HCT116 (cell line): ENCODE results near the gene GIT2. TPM values are rescaled to one million over a fixed set of nuclear protein-coding genes. Genes with fewer than 3 reads are reported as not detected.

Experiments used
- ATAC-seq: fragments of 200-7000 bp; cut with Tn5 transposase; 2 replicates; pipeline ENCODE4 v1.9.1; 2020; ENCODE audit warnings: mild to moderate bottlenecking, moderate library complexity
- BruUV-seq: library from RNA; stranded (reverse); fragments of 400-500 nt; replicated peaks from 2 replicates; lab custom pipeline; 2021; lab: Mats Ljungman, UMichigan
- CTCF ChIA-PET: fragments of 300-600 bp; sonication (Branson Sonifier 250); formaldehyde crosslinking; loops from one replicate; lab custom pipeline; 2021; ENCODE audit warnings: antibody characterized with exemption; lab: Charles Lee
- POLR2A ChIA-PET: fragments of 300-600, 350-600 bp; sonication (Branson Sonifier 250); formaldehyde crosslinking; loops from one replicate; lab custom pipeline; 2021; ENCODE audit warnings: antibody characterized with exemption; lab: Charles Lee
- RAD21 ChIA-PET, 2 experiments: fragments of 300-600 bp; sonication (Branson Sonifier 250); formaldehyde crosslinking; loops; one replicate each; lab custom pipeline; 2023; ENCODE audit warnings: low total read pairs in 2 of 2; ENCODE audit not compliant: uncharacterized antibody in 2 of 2, unreplicated experiment in 2 of 2, low non-redundant PET in 1 of 2; lab: Charles Lee
- DNase-seq: peaks from one replicate; pipeline ENCODE4 v3.0.0-alpha.2; 2010; ENCODE audit warnings: low read depth, low spot score
- H2AFZ ChIP-seq: fragments of 200-600 bp; shearing (Covaris generic), sonication (generic); 2 replicates; pipeline ENCODE4 v1.6.1; 2017; ENCODE audit warnings: low read depth, mixed run types, mixed read lengths, antibody characterized with exemption, low read length; ENCODE audit not compliant: poor library complexity, severe bottlenecking
- H3K27ac ChIP-seq: 2 replicates; pipeline ENCODE4 v1.5.1; 2012; ENCODE audit warnings: low read depth, low read length
- H3K27me3 ChIP-seq: fragments of 200-600 bp; sonication (generic); 2 replicates; pipeline ENCODE4 v1.6.1; 2016; ENCODE audit warnings: mixed run types, low read length, mixed read lengths; ENCODE audit not compliant: insufficient read depth
- H3K36me3 ChIP-seq, 2 experiments: fragments of 200-500 bp in 1 of 2; fragments of 200-600 bp in 1 of 2; sonication (Bioruptor generic) in 1 of 2; sonication (generic) in 1 of 2; 2 replicates each; pipeline versions ENCODE4 v1.5.1 to v1.6.1; 2014 to 2016; ENCODE audit warnings: low read length in 2 of 2, inconsistent platforms in 1 of 2, mixed read lengths in 1 of 2, mixed run types in 1 of 2; ENCODE audit not compliant: insufficient read depth in 2 of 2, control insufficient read depth in 1 of 2
- H3K4me1 ChIP-seq, 2 experiments: fragments of 200-600 bp in 1 of 2; sonication (generic) in 1 of 2; 2 replicates each; pipeline versions ENCODE4 v1.5.1 to v1.6.1; 2012 to 2017; ENCODE audit warnings: low read length in 2 of 2, inconsistent platforms in 1 of 2, mild to moderate bottlenecking in 1 of 2, mixed read lengths in 1 of 2, mixed run types in 1 of 2, moderate library complexity in 1 of 2; ENCODE audit not compliant: insufficient read depth in 2 of 2, control insufficient read depth in 1 of 2
- H3K4me2 ChIP-seq: fragments of 200-600 bp; sonication (generic); 2 replicates; pipeline ENCODE4 v1.6.1; 2017; ENCODE audit warnings: mixed run types, low read length, mixed read lengths
- H3K4me3 ChIP-seq, 2 experiments: fragments of 200-600 bp in 1 of 2; sonication (generic) in 1 of 2; replicated peaks in 1 of 2; 2 replicates each; pipeline ENCODE4 v1.5.1; 2011 to 2016; ENCODE audit warnings: low read length in 2 of 2, control low read depth in 1 of 2, low read depth in 1 of 2, mild to moderate bottlenecking in 1 of 2, mixed read lengths in 1 of 2, mixed run types in 1 of 2
- H3K79me2 ChIP-seq: fragments of 200-600 bp; sonication (generic); 2 replicates; pipeline ENCODE4 v1.6.1; 2017; ENCODE audit warnings: mild to moderate bottlenecking, mixed run types, low read length, moderate library complexity, mixed read lengths; ENCODE audit not compliant: insufficient read depth
- H3K9ac ChIP-seq: fragments of 200-600 bp; sonication (generic); 2 replicates; pipeline ENCODE4 v1.6.1; 2016; ENCODE audit warnings: low read length, mixed read lengths
- H3K9me2 ChIP-seq: fragments of 200-600 bp; sonication (generic), shearing (Covaris generic); 2 replicates; pipeline ENCODE4 v1.6.1; 2017; ENCODE audit warnings: mixed run types, mild to moderate bottlenecking, moderate library complexity; ENCODE audit not compliant: insufficient read depth
- H3K9me3 ChIP-seq, 2 experiments: fragments of 200-500 bp in 1 of 2; fragments of 200-600 bp in 1 of 2; sonication (Bioruptor generic) in 1 of 2; sonication (generic) in 1 of 2; 2 replicates each; pipeline ENCODE4 v1.6.1; 2014 to 2017; ENCODE audit warnings: low read length in 2 of 2, mixed read lengths in 2 of 2, inconsistent platforms in 1 of 2, low read depth in 1 of 2, mild to moderate bottlenecking in 1 of 2, mixed run types in 1 of 2, moderate library complexity in 1 of 2; ENCODE audit not compliant: control insufficient read depth in 1 of 2, insufficient read depth in 1 of 2
- H4K20me1 ChIP-seq: fragments of 200-600 bp; sonication (generic), shearing (Covaris generic); 2 replicates; pipeline ENCODE4 v1.6.1; 2017; ENCODE audit warnings: mixed run types, mild to moderate bottlenecking, moderate library complexity; ENCODE audit not compliant: insufficient read depth
- ATF3 ChIP-seq: IDR thresholded peaks from 2 replicates; pipeline ENCODE4 v1.6.1; 2012
- CEBPB ChIP-seq: IDR thresholded peaks from 2 replicates; pipeline ENCODE4 v1.6.1; 2012; ENCODE audit warnings: low read depth
- CTCF ChIP-seq, 3 experiments: fragments of 200-600 bp in 1 of 3; sonication (generic) in 1 of 3; IDR thresholded peaks in 2 of 3; conservative IDR thresholded peaks in 1 of 3; 2 replicates each; pipeline ENCODE4 v1.5.1; 2012 to 2017; ENCODE audit warnings: low read depth in 2 of 3, low read length in 2 of 3, antibody characterized with exemption in 1 of 3, borderline replicate concordance in 1 of 3, control low read depth in 1 of 3, mild to moderate bottlenecking in 1 of 3, mixed read lengths in 1 of 3, mixed run types in 1 of 3, moderate library complexity in 1 of 3; ENCODE audit not compliant: insufficient read depth in 1 of 3
- ELF1 ChIP-seq: IDR thresholded peaks from 2 replicates; pipeline ENCODE4 v1.6.1; 2012; ENCODE audit warnings: low read depth, borderline replicate concordance
- EZH2phosphoT487 ChIP-seq: fragments of 200-600 bp; IDR thresholded peaks from 2 replicates; pipeline ENCODE4 v1.6.1; 2018; ENCODE audit warnings: antibody characterized with exemption, borderline replicate concordance
- JUND ChIP-seq: IDR thresholded peaks from 2 replicates; pipeline ENCODE4 v1.6.1; 2012
- POLR2AphosphoS5 ChIP-seq: IDR thresholded peaks from 2 replicates; pipeline ENCODE4 v1.6.1; 2011; ENCODE audit warnings: mild to moderate bottlenecking, low read depth, low read length, moderate library complexity
- RAD21 ChIP-seq: IDR thresholded peaks from 2 replicates; pipeline ENCODE4 v1.6.1; 2012; ENCODE audit warnings: low read depth, mild to moderate bottlenecking
- SIN3A ChIP-seq: IDR thresholded peaks from 2 replicates; pipeline ENCODE4 v1.6.1; 2012; ENCODE audit warnings: low read depth
- SP1 ChIP-seq: IDR thresholded peaks from 2 replicates; pipeline ENCODE4 v1.6.1; 2012; ENCODE audit warnings: low read depth
- SRF ChIP-seq: IDR thresholded peaks from 2 replicates; pipeline ENCODE4 v1.6.1; 2012; ENCODE audit warnings: low read depth
- TCF7L2 ChIP-seq: IDR thresholded peaks from 2 replicates; pipeline ENCODE4 v1.7.0; 2011; ENCODE audit warnings: borderline replicate concordance, inconsistent platforms; ENCODE audit not compliant: insufficient read depth, insufficient read length; ENCODE audit errors: extremely low read depth
- ZFX ChIP-seq: fragments of 450-650 bp; IDR thresholded peaks from 2 replicates; pipeline ENCODE4 v1.6.1; 2017
- ZNF274 ChIP-seq: fragments of 200-500 bp; sonication (Bioruptor generic); IDR thresholded peaks from 2 replicates; pipeline ENCODE4 v1.6.1; 2014; ENCODE audit warnings: mild to moderate bottlenecking, low read depth, low read length, inconsistent platforms
- intact Hi-C: fragments of 100-400 bp; cut with micrococcal nuclease; formaldehyde crosslinking; loops from 2 replicates; pipeline ENCODE4 v1.10.0; 2022
- total RNA-seq: library from RNA; stranded (reverse); gene quantifications from one replicate; pipeline ENCODE4 v1.2.1, GENCODE V29; 2021; ENCODE audit not compliant: unreplicated experiment

The GIT2 gene
- total RNA-seq, 1 experiment from 2014 or later, result 21.5 TPM

DNA sequence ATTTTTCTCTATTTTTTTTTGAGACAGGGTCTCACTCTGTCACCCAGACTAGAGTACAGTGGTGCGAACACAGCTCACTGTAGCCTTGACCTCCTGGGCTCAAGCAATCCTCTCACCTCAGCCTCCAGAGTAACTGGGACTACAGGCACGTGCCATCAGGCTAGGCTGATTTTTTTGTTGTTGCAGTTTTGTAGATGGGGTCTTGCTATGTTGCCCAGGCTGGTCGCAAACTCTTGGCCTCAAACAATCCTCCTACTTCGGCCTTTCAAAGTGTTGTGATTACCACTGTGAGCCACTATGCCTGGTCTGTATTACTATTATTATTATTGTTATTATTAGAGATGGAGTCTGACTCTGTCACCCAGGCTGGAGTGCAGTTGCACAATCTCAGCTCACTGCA, 23.3 kb downstream of the GIT2 start:
- ChIA-PET POLR2A (no interaction called here), RAD21 (no interaction called here), CTCF (no interaction called here)
- Histone ChIP-seq H4K20me1 (no peaks in the 10 kb centered on the region), H3K36me3 (peaks cover 0 to 2% of the 10 kb centered on the region in 2 experiments; a peak in 2 of 4 replicates), H3K4me1 (peaks cover 3 to 13% of the 10 kb centered on the region in 2 experiments; a peak in 3 of 4 replicates), H3K79me2 (no peaks in the 10 kb centered on the region), H3K9me3 (no peaks in the 10 kb centered on the region), H3K27me3 (no peaks in the 10 kb centered on the region), H3K9me2 (no peaks in the 10 kb centered on the region), H3K4me3 (no peak overlapping the region), H3K27ac (no peak overlapping the region), H3K9ac (no peak overlapping the region), H2AFZ (no peak overlapping the region), H3K4me2 (no peak overlapping the region)
- ATAC-seq (no peak), DNase-seq (no peak)
- TF ChIP-seq SRF (no peak), CTCF (IDR thresholded peaks at IDR 0.05 in 2 of 3, conservative IDR thresholded peaks at IDR 0.05 in 1 of 3; ENCODE audit: borderline replicate concordance in 1 of 3, insufficient read depth in 1 of 3, low read depth in 2 of 3, low read length in 2 of 3) (no peak), ATF3 (no peak), JUND (no peak), POLR2AphosphoS5 (no peak), RAD21 (no peak), ZNF274 (no peak), SIN3A (no peak), TCF7L2 (no peak), ELF1 (no peak), SP1 (no peak), CEBPB (no peak), EZH2phosphoT487 (no peak), ZFX (no peak)
- intact Hi-C loops, result no loop called here
- BruUV-seq, result no TSS peak
